SK-N-SH treated with all-trans-retinoic acid at 6 μM for 48 hours (cell line): ENCODE data around the gene UGT1A4.
"Not testable (repeated sequence)": the region's sequence is repeated elsewhere in the genome, so short reads cannot be mapped to it uniquely, and the experiment has no call there.

Experiments used
- ATAC-seq: fragments of 200-7000 bp; cut with Tn5 transposase; 3 replicates; pipeline ENCODE4 v1.9.1; 2020; ENCODE audit warnings: mild to moderate bottlenecking, moderate library complexity
- ARNTL ChIP-seq: fragments of 450-650 bp; formaldehyde crosslinking; IDR thresholded peaks from 2 replicates; pipeline ENCODE4 v1.5.0; 2020; ENCODE audit warnings: low read depth, mild to moderate bottlenecking, moderate library complexity, borderline replicate concordance
- BACH2 ChIP-seq: fragments of 250-450 bp; sonication (Bioruptor Pico); IDR thresholded peaks from 2 replicates; pipeline ENCODE4 v1.9.0; 2021; ENCODE audit warnings: mild to moderate bottlenecking, borderline replicate concordance
- CSRNP3 ChIP-seq: fragments of 250-450 bp; sonication (Bioruptor Pico); IDR thresholded peaks from 2 replicates; pipeline ENCODE4 v1.5.1; 2021; ENCODE audit warnings: mild to moderate bottlenecking, moderate library complexity
- ESRRG ChIP-seq: fragments of 250-450 bp; sonication (Bioruptor Pico); IDR thresholded peaks from 2 replicates; pipeline ENCODE4 v1.6.1; 2021; ENCODE audit warnings: mild to moderate bottlenecking
- ISL1 ChIP-seq: fragments of 250-450 bp; sonication (Bioruptor Pico); IDR thresholded peaks from 2 replicates; pipeline ENCODE4 v2.1.2; 2022; ENCODE audit warnings: mild to moderate bottlenecking, moderate library complexity
- OSR1 ChIP-seq: fragments of 250-450 bp; sonication (Bioruptor Pico); IDR thresholded peaks from 2 replicates; pipeline ENCODE4 v1.8.0; 2022; ENCODE audit warnings: moderate library complexity, mild to moderate bottlenecking, inconsistent platforms
- POU6F1 ChIP-seq: fragments of 250-450 bp; sonication (Bioruptor Pico); IDR thresholded peaks from 2 replicates; pipeline ENCODE4 v1.8.0; 2021; ENCODE audit warnings: low read depth, mild to moderate bottlenecking, moderate library complexity, borderline replicate concordance
- PPARA ChIP-seq: fragments of 250-450 bp; sonication (Bioruptor Pico); IDR thresholded peaks from 2 replicates; pipeline ENCODE4 v1.5.0; 2020; ENCODE audit warnings: mild to moderate bottlenecking, borderline replicate concordance
- RARB ChIP-seq: fragments of 250-450 bp; sonication (Bioruptor Pico); IDR thresholded peaks from 2 replicates; pipeline ENCODE4 v1.8.0; 2021; ENCODE audit warnings: mild to moderate bottlenecking, moderate library complexity
- TOX ChIP-seq: fragments of 250-450 bp; sonication (Bioruptor Pico); IDR thresholded peaks from 2 replicates; pipeline ENCODE4 v1.8.0; 2021; ENCODE audit warnings: mild to moderate bottlenecking, moderate library complexity, borderline replicate concordance
- ZC3H10 ChIP-seq: fragments of 250-450 bp; sonication (Bioruptor Pico); IDR thresholded peaks from 2 replicates; pipeline ENCODE4 v1.5.1; 2021; ENCODE audit warnings: mild to moderate bottlenecking, moderate library complexity
- ZFP30 ChIP-seq: fragments of 450-650 bp; formaldehyde crosslinking; IDR thresholded peaks from 2 replicates; pipeline ENCODE4 v1.5.0; 2022; ENCODE audit warnings: mild to moderate bottlenecking, moderate library complexity
- ZNF565 ChIP-seq: fragments of 450-650 bp; formaldehyde crosslinking; conservative IDR thresholded peaks from 2 replicates; pipeline ENCODE4 v1.5.0; 2020; ENCODE audit warnings: low read depth, mild to moderate bottlenecking, moderate library complexity
- ZNF70 ChIP-seq: fragments of 450-650 bp; formaldehyde crosslinking; IDR thresholded peaks from 2 replicates; pipeline ENCODE4 v1.5.0; 2020; ENCODE audit warnings: mild to moderate bottlenecking, moderate library complexity
- ZNF8 ChIP-seq: fragments of 450-650 bp; formaldehyde crosslinking; IDR thresholded peaks from 2 replicates; pipeline ENCODE4 v1.5.0; 2020; ENCODE audit warnings: mild to moderate bottlenecking, moderate library complexity
- TF ChIP-seq, protein P1 (sequence below): fragments of 250-450 bp; sonication (Bioruptor Pico); IDR thresholded peaks from 2 replicates; pipeline ENCODE4 v1.8.0; 2020; ENCODE audit warnings: mild to moderate bottlenecking, moderate library complexity, borderline replicate concordance
- TF ChIP-seq, protein P2 (sequence below): fragments of 250-450 bp; sonication (Bioruptor Pico); IDR thresholded peaks from 2 replicates; pipeline ENCODE4 v1.5.0; 2020; ENCODE audit warnings: mild to moderate bottlenecking, moderate library complexity
- TF ChIP-seq, protein P3 (sequence below): fragments of 250-450 bp; sonication (Bioruptor Pico); IDR thresholded peaks from 2 replicates; pipeline ENCODE4 v1.5.1; 2020; ENCODE audit warnings: low read depth, mild to moderate bottlenecking, moderate library complexity

UGT1A4 gene

GRCh38 chr2:233736868-233737653, 18.5 kb downstream of the UGT1A4 start:
- not testable (repeated sequence) for ATAC-seq

- no peak for ATAC-seq
Measured at GRCh38 chr2:233740870-233741269, 22.3 kb downstream of the UGT1A4 start.

DNA sequence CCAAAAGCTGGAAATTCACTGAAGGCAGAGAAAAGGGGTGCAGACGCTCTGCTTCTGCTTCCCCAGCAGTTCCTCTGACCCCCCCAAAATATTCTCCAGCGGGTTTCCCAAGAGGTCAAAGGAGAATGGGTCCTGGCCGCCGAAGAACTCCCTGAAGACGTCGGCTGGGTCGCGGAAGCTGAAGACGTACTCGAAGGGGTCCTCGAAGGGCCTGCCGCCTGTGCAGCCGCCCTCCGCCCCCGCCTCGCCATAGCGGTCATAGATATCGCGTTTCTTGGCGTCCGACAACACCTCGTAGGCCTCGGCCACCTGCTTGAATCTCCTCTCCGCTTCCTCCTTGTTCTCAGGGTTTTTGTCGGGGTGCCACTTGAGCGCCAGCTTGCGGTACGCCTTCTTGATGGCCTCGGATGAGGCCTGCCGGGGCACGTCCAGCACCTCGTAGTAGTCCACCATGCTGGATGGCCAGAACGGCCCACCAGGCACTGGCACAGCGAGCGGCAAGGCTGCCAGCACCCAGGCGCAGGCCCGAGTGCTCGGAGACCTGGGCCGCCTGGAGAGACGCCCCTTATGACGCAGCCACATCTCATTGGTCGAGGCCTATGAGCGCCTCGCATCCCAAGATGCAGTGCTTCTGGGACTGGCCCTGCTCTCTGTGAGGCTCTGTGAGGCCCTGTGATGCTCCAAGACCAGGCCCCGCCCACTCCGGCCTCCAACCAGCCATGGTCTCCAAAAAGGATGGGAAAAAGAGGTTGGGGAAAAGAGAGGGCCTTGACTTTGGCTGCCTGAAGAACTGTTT, 25.1 kb downstream of the UGT1A4 start:
- ATAC-seq, result no peak
- TF ChIP-seq POU6F1 (CRISPR knock-in tag) (no peak), ZNF8 (CRISPR knock-in tag) (no peak), TOX (CRISPR knock-in tag) (no peak), OSR1 (no peak), RARB (no peak), ZNF70 (CRISPR knock-in tag) (no peak), ZFP30 (no peak), ESRRG (no peak)
- TF ChIP-seq, protein P1, sequence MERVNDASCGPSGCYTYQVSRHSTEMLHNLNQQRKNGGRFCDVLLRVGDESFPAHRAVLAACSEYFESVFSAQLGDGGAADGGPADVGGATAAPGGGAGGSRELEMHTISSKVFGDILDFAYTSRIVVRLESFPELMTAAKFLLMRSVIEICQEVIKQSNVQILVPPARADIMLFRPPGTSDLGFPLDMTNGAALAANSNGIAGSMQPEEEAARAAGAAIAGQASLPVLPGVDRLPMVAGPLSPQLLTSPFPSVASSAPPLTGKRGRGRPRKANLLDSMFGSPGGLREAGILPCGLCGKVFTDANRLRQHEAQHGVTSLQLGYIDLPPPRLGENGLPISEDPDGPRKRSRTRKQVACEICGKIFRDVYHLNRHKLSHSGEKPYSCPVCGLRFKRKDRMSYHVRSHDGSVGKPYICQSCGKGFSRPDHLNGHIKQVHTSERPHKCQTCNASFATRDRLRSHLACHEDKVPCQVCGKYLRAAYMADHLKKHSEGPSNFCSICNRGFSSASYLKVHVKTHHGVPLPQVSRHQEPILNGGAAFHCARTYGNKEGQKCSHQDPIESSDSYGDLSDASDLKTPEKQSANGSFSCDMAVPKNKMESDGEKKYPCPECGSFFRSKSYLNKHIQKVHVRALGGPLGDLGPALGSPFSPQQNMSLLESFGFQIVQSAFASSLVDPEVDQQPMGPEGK (CRISPR knock-in tag), result no peak

More at GRCh38 chr2:233740870-233741269, 22.3 kb downstream of the UGT1A4 start:
- TF ChIP-seq ISL1 (CRISPR knock-in tag), result no peak
- no peak for TF ChIP-seq ZNF70 (CRISPR knock-in tag)
- TF ChIP-seq ZC3H10 (CRISPR knock-in tag), result no peak
- TF ChIP-seq CSRNP3, result no peak
- no peak for TF ChIP-seq ZNF8 (CRISPR knock-in tag)
- TF ChIP-seq ZNF565 (CRISPR knock-in tag), result no peak
- TF ChIP-seq, protein P1 (CRISPR knock-in tag), result no peak
- no peak for TF ChIP-seq OSR1
- no peak for TF ChIP-seq TOX (CRISPR knock-in tag)
- TF ChIP-seq, protein P2, sequence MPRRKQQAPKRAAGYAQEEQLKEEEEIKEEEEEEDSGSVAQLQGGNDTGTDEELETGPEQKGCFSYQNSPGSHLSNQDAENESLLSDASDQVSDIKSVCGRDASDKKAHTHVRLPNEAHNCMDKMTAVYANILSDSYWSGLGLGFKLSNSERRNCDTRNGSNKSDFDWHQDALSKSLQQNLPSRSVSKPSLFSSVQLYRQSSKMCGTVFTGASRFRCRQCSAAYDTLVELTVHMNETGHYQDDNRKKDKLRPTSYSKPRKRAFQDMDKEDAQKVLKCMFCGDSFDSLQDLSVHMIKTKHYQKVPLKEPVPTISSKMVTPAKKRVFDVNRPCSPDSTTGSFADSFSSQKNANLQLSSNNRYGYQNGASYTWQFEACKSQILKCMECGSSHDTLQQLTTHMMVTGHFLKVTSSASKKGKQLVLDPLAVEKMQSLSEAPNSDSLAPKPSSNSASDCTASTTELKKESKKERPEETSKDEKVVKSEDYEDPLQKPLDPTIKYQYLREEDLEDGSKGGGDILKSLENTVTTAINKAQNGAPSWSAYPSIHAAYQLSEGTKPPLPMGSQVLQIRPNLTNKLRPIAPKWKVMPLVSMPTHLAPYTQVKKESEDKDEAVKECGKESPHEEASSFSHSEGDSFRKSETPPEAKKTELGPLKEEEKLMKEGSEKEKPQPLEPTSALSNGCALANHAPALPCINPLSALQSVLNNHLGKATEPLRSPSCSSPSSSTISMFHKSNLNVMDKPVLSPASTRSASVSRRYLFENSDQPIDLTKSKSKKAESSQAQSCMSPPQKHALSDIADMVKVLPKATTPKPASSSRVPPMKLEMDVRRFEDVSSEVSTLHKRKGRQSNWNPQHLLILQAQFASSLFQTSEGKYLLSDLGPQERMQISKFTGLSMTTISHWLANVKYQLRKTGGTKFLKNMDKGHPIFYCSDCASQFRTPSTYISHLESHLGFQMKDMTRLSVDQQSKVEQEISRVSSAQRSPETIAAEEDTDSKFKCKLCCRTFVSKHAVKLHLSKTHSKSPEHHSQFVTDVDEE (CRISPR knock-in tag), result no peak
- no peak for TF ChIP-seq ARNTL (CRISPR knock-in tag)
- TF ChIP-seq, protein P3, sequence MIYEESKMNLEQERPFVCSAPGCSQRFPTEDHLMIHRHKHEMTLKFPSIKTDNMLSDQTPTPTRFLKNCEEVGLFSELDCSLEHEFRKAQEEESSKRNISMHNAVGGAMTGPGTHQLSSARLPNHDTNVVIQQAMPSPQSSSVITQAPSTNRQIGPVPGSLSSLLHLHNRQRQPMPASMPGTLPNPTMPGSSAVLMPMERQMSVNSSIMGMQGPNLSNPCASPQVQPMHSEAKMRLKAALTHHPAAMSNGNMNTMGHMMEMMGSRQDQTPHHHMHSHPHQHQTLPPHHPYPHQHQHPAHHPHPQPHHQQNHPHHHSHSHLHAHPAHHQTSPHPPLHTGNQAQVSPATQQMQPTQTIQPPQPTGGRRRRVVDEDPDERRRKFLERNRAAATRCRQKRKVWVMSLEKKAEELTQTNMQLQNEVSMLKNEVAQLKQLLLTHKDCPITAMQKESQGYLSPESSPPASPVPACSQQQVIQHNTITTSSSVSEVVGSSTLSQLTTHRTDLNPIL (CRISPR knock-in tag), result no peak
- TF ChIP-seq POU6F1 (CRISPR knock-in tag), result no peak
- no peak for TF ChIP-seq PPARA (CRISPR knock-in tag)
- TF ChIP-seq BACH2 (CRISPR knock-in tag), result no peak
